ENCODE data around the gene ABI1.

The ABI1 gene

DNA sequence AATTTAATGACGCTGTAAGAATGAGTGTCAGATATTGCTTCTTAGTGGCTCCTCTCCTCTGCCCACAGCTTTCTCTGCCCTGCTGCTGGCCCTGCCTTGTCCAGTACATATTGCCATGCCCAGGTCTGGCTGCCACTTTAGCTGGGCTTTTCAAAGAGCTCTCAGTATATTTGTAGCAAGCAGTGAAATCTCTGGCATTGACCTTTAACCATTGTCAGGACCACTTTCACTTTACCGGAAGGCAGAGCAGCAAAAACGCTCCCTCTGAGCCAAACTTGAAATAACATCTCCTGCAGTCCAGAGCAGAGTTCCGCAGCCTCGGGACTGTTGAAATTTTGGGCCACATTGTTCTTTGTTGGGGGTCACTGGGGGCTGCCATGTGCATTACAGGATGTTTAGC, 149.4 kb downstream of the ABI1 start:
- no peak for DNase-seq (ENCODE audit: low spot score)

DNA sequence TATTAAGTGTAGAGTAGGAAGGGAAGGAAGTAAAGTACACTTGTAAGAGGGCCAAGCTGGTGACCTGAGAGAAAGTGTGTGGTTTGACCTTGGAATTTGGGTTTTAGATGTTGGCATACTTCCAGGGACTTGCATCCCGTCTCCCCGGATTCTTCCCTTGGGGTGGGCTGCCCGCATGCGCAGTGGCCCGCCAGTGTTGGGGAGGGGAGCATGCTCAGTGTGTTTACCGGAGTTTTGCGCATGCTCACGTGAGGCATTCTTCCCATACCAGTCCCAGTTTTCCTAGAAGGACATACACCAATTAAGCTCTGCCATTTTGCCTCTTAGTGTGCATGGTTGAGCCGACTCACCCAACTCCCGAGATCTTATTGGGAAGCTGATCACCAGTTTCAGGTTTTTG, 153.8 kb downstream of the ABI1 start:
- no peak for DNase-seq (ENCODE audit: low spot score)

DNA sequence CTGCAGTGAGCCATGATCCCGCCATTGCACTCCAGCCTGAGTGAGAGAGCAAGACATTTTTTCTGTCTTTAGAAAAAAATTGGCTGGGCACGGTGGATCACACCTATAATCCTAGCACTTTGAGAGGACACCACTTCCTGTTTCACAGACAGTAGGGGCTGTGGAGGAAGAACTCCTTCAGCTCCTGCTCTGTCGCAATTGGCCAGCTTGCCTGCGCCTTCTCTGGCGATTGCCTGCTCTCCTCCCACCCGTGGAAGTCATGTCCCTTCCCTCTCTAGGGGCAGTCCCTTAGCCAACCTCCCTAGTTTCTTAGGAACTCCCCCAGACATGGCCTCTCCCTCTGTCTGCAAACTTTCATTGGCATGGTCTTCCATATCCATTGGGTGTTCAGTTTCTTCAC, 154.6 kb downstream of the ABI1 start:
- no peak for DNase-seq (ENCODE audit: low spot score)

DNA sequence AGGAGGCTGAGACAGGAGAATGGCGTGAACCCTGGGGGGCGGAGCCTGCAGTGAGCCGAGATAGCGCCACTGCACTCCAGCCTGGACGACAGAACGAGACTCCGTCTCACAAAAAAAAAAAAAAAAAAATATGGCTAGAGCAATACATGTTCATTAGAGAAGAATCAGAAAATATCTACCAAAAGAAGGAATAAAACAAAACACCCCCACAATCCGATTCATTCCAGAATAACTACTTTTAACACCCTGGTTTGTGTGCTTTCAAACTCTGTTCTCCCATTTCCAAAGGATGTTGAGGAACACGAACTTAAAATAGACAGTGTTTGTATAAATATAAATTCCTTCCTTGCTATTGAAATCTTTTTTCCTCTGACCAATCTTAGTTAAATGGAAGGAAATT, 156.8 kb downstream of the ABI1 start:
- no peak for DNase-seq (ENCODE audit: low spot score)

DNA sequence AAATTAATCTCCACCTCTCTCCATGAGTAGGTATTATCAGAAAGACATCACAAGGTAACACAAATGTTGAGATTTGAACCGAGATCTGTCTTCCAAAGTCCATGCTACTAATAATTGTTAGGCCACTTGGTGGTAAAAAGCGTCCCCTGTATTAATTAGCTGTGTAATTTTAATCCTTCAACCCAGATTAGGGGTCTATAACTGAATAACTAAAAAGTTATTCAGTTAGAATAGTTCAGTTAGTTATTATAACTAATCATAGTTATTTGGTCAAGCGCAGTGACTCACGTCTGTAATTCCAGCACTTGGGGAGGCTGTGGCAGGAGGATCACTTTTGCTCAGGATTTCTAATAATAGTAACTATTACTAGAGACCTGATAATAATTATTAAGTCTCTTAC, 157.7 kb downstream of the ABI1 start:
- DNase-seq (ENCODE audit: low spot score) = no peak

DNA sequence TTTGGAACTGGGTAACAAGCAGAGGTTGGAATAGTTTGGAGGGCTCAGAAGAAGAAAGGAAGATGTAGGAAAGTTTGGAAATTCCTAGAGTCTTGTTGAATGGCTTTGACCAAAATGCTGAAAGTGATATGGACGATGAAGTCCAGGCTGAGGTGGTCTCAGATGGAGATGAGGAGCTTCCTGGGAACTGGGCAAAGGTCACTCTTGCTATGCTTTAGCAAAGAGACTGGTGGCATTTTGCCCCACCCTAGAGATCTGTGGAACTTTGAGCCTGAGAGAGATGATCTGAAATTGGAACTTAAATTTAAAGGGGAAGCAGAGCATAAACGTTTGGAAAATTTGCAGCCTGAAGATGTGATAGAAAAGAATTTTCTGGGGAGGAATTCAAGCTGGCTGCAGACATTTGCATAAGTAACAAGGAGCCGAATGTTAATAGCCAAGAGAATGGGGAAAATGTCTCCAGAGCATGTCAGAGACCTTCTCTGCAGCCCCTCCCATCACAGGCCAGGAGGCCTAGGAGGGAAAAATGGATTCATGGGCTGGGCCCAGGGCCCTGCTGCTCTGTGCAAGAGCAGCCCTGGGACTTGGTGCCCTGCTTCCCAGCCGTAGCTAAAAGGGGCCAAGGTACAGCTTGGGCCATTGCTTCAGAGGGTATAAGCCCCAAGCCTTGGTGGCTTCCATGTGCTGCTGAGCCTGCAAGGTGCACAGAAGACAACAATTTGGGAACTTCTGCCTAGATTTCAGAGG, 159.7 kb downstream of the ABI1 start:
- no peak for DNase-seq (ENCODE audit: low spot score)

DNA sequence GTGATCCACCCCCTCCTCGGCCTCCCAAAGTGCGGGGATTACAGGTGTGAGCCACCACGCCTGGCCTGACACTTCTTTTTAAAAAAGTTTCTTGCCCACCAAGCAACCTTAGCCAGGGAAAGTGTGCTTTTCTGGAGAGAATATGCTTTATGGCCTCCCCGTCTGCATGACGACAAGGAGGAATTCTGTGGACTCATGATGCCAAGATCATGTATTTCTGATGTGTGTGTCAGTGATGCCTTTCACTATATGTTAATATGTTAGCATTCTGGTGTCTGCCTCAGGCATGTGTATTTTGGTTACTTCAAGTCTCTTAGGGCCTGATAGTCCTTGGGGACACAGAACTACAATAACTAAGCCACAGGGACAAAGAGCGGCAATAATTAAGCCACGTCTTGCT, 161.1 kb downstream of the ABI1 start:
- no peak for DNase-seq (ENCODE audit: low spot score)

DNA sequence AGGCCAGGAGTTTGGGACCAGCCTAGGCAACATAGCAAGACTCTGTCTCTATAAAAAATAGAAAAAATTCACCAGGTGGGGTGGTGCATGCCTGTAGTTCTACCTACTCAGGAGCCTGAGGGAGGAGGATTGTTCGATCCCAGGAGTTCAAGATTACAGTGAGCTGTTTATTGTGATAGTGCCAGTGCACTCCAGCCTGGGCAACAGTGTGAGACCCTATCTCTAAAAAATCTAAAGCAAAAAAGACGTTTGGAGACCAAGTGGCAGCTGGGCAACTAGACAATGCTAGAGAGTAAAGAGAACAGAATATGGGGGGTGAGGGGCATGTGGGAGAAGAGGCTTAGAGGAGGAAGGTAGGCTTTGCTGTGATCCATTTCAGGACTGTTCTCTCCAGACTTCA, 161.8 kb downstream of the ABI1 start:
- no peak for DNase-seq (ENCODE audit: low spot score)

DNA sequence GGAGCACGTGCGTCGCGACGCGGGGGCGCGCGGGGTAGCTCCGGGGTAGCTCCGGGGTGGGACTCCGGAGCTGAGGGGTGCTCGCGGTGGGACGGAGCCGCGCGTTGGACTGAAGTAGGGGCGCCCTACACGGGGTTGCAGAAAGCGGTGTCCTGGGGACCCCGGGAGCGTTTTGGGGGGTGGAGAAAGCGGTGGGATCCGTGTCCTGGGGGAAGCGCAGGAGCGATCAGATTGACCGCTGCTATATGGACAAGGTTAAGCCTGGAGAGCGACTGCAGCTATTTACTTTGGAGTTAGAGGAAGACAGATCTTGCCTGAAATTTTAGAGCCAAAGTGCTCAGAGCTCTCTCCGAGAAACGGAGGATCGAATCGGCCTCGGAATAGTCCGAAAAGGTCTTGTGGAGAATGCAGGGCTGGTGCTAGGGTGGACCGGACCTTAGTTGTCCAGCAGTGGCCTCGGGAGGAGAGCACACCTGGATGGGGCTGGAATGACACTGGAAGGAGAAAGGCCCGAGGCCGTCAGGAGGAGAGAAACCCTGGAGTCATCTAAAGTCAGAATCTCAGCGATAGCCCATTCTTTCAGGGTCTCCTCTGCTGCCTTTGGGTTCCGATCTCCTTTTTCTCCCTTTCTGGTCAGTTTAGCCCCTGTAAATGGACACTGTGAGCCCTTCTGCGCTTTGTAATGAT, 162.7 kb downstream of the ABI1 start:
- peak; percentile 22 for DNase-seq (ENCODE audit: low spot score)

DNA sequence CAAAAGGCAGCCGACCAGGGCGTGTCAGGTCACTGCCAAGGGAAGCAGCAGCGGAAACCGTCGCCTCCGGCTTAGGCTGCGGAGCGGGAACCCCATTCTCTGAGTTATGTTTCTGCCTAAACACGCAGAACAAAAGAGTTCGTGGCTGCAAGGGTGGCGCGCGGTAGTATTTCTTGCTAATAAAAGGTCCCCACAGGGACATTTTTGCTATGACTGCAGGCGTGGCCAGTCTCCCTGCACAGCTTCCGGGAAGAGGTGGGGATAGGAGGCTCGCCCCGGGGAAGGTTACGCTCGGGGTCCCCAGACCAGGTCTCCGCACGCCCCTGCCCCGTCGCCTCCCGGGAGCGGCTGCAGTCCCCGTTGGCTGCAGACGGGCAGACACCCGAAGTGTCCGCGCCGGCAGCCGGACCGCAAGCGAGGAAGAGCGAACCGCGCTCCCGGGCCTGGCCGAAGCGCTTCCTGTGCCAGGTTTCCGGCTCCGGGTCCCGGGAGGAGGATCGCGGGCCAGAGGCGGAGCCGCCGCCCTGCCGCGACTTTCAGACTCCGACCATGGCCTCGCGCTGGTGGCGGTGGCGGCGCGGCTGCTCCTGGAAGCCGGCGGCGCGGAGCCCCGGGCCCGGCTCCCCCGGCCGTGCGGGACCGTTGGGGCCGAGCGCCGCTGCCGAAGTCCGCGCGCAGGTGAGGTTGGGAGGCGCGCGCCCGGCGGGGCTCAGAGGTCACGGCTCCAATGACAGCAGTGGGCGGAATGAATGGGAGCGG, 163.4 kb downstream of the ABI1 start, which contains the start of gene PDSS1:
PDSS1 (plus strand) TSS at position 539 of the 759 bp plus-strand sequence; CDS start at position 550, 11 bp downstream.
- DNase-seq (ENCODE audit: low spot score) = peak; percentile 92

DNA sequence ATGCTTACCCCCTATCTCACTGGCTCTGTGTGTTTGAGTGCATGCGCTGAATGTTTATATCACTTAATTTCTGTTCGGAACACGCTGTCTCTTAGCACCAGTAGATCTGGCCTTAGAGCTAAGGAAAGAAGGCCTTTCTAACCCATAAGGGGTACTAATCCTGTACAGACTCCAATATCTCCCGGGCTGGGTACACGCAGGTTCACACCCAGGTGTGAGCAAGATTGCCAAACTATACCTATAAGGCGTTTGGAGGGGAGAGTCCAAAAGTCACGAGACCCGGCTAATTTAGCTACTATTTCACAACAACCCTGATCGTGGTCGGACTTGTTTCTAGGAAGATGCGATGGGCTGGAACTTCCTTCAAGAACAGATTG, 164.0 kb downstream of the ABI1 start:
- DNase-seq (ENCODE audit: low spot score) = no peak
